Neutrophil (primary cell): ENCODE results near the gene CEBPG.

Source experiments
- H3K27ac ChIP-seq: fragments of 200-600 bp; sonication (generic); 2 replicates; pipeline ENCODE4 v1.5.1; 2016; ENCODE audit warnings: mild to moderate bottlenecking, moderate library complexity
- H3K27me3 ChIP-seq: fragments of 200-600 bp; sonication (generic); 2 replicates; pipeline ENCODE4 v1.6.0; 2016; ENCODE audit warnings: mild to moderate bottlenecking
- H3K36me3 ChIP-seq: fragments of 200-600 bp; sonication (generic); 2 replicates; pipeline ENCODE4 v1.5.1; 2017
- H3K4me1 ChIP-seq, 2 experiments: fragments of 200-600 bp in 1 of 2; sonication (generic) in 1 of 2; 1 replicate in 1 of 2; 2 replicates in 1 of 2; pipeline versions ENCODE4 v1.5.1 to v1.6.1; 2013 to 2016; ENCODE audit warnings: low read depth in 1 of 2, low read length in 1 of 2, mild to moderate bottlenecking in 1 of 2, moderate library complexity in 1 of 2; ENCODE audit not compliant: control insufficient read depth in 1 of 2, insufficient read depth in 1 of 2
- H3K4me3 ChIP-seq, 2 experiments: fragments of 200-600 bp in 1 of 2; sonication (generic) in 1 of 2; 1 replicate in 1 of 2; 2 replicates in 1 of 2; pipeline ENCODE4 v1.5.1; 2013 to 2016; ENCODE audit warnings: low read depth in 1 of 2, low read length in 1 of 2, mild to moderate bottlenecking in 1 of 2, moderate library complexity in 1 of 2
- H3K9me3 ChIP-seq: fragments of 200-600 bp; sonication (generic); 2 replicates; pipeline ENCODE4 v1.5.1; 2016
- CTCF ChIP-seq: fragments of 200-600 bp; sonication (generic); IDR thresholded peaks from 2 replicates; pipeline ENCODE4 v1.5.1; 2016; ENCODE audit warnings: antibody characterized with exemption

CEBPG gene

GRCh38 chr19:33413868-33414666 lies 40.6 kb downstream of the CEBPG start:
- Histone ChIP-seq H3K27ac (no peak overlapping the region), H3K4me1 (peaks cover 3 to 5% of the 10 kb centered on the region in 2 experiments), H3K36me3 (no peaks in the 10 kb centered on the region), H3K4me3 (no peak overlapping the region), H3K27me3 (no peaks in the 10 kb centered on the region), H3K9me3 (no peaks in the 10 kb centered on the region)
- TF ChIP-seq CTCF: no peak

- Histone ChIP-seq H3K36me3 (no peaks in the 10 kb centered on the region), H3K9me3 (no peaks in the 10 kb centered on the region), H3K27ac (no peak overlapping the region), H3K4me1 (peaks cover 3 to 5% of the 10 kb centered on the region in 2 experiments), H3K27me3 (no peaks in the 10 kb centered on the region), H3K4me3 (no peak overlapping the region)
- TF ChIP-seq CTCF: no peak
Observed at GRCh38 chr19:33414667-33415605, 41.4 kb downstream of the CEBPG start.

- H3K4me1 ChIP-seq: peaks cover 3 to 5% of the 10 kb centered on the region in 2 experiments
- H3K9me3 ChIP-seq: no peaks in the 10 kb centered on the region
- no peaks in the 10 kb centered on the region for H3K36me3 ChIP-seq
- H3K27ac ChIP-seq: no peak overlapping the region
- H3K27me3 ChIP-seq: no peaks in the 10 kb centered on the region
- no peak for TF ChIP-seq CTCF
- no peak overlapping the region for H3K4me3 ChIP-seq
Observed at GRCh38 chr19:33416307-33417215, 43.1 kb downstream of the CEBPG start.

GRCh38 chr19:33417751-33418150 lies 44.2 kb downstream of the CEBPG start:
- no peaks in the 10 kb centered on the region for H3K27me3 ChIP-seq
- H3K4me1 ChIP-seq: peaks cover 3 to 5% of the 10 kb centered on the region in 2 experiments
- no peaks in the 10 kb centered on the region for H3K9me3 ChIP-seq
- no peaks in the 10 kb centered on the region for H3K36me3 ChIP-seq
- TF ChIP-seq CTCF: no peak
- H3K4me3 ChIP-seq: no peak overlapping the region
- H3K27ac ChIP-seq: no peak overlapping the region

GRCh38 chr19:33418461-33418860 lies 45.0 kb downstream of the CEBPG start:
- no peak overlapping the region for H3K4me3 ChIP-seq
- H3K4me1 ChIP-seq: peaks cover 3 to 5% of the 10 kb centered on the region in 2 experiments
- no peak for TF ChIP-seq CTCF
- no peak overlapping the region for H3K27ac ChIP-seq
- H3K9me3 ChIP-seq: no peaks in the 10 kb centered on the region
- H3K27me3 ChIP-seq: no peaks in the 10 kb centered on the region
- H3K36me3 ChIP-seq: no peaks in the 10 kb centered on the region
